HepG2 (cell line): ENCODE measurements around the gene ABHD17B. TPM values are rescaled to one million over a fixed set of nuclear protein-coding genes. Genes with fewer than 3 reads are reported as not detected.

Experiments
- ATAC-seq: fragments of 200-7000 bp; cut with Tn5 transposase; 3 replicates; pipeline ENCODE4 v1.9.1; 2020; ENCODE audit warnings: mild to moderate bottlenecking, moderate library complexity
- BruUV-seq: library from RNA; stranded (reverse); fragments of 400-500 nt; replicated peaks from 2 replicates; lab custom pipeline; 2021; lab: Mats Ljungman, UMichigan
- CTCF ChIA-PET: fragments of 300-600 bp; formaldehyde crosslinking; extraction: SDS; loops from one replicate; lab custom pipeline; 2021; ENCODE audit warnings: low total read pairs, inconsistent platforms, low intra/inter-chr PET ratio; lab: Yijun Ruan, JAX
- POLR2A ChIA-PET: fragments of 350-600 bp; sonication (Branson Sonifier 250); formaldehyde crosslinking; loops from one replicate; lab custom pipeline; 2020; ENCODE audit warnings: antibody characterized with exemption, inconsistent platforms; lab: Yijun Ruan, JAX
- DNase-seq: peaks from one replicate; pipeline ENCODE4 v3.0.0-alpha.2; 2015; ENCODE audit warnings: low spot score
- FAIRE-seq: peaks from 3 replicates; lab custom pipeline; 2011; peaks lifted over from hg19 to GRCh38; lab: Jason Lieb, UNC
- H2AFZ ChIP-seq: one replicate; pipeline ENCODE4 v1.6.1; 2011; ENCODE audit warnings: low read length, inconsistent platforms
- H3K27ac ChIP-seq: fragments of 300-600 bp; 3 replicates; pipeline ENCODE4 v1.8.0; 2011; ENCODE audit warnings: mixed run types, mild to moderate bottlenecking, mixed read lengths, low read length, inconsistent platforms; ENCODE audit not compliant: insufficient read depth; ENCODE audit errors: extremely low read length
- H3K27me3 ChIP-seq, 2 experiments: fragments of 200-600 bp in 1 of 2; 2 replicates in 1 of 2; 3 replicates in 1 of 2; pipeline versions ENCODE4 v1.6.0 to v1.8.0; 2011; ENCODE audit warnings: low read length in 2 of 2, mild to moderate bottlenecking in 2 of 2, moderate library complexity in 2 of 2, inconsistent platforms in 1 of 2; ENCODE audit not compliant: insufficient read depth in 2 of 2, control insufficient read depth in 1 of 2
- H3K36me3 ChIP-seq, 2 experiments: fragments of 200-600 bp in 1 of 2; replicated peaks in 1 of 2; 2 replicates in 1 of 2; 3 replicates in 1 of 2; pipeline versions ENCODE4 v1.5.1 to v1.8.0; 2011; ENCODE audit warnings: low read length in 2 of 2, inconsistent platforms in 1 of 2; ENCODE audit not compliant: insufficient read depth in 2 of 2, control insufficient read depth in 1 of 2
- H3K4me1 ChIP-seq: 2 replicates; pipeline ENCODE4 v1.5.1; 2012; ENCODE audit warnings: low read length, inconsistent platforms; ENCODE audit not compliant: insufficient read depth
- H3K4me2 ChIP-seq: 2 replicates; pipeline ENCODE4 v1.6.0; 2011; ENCODE audit warnings: low read depth, low read length, inconsistent platforms
- H3K4me3 ChIP-seq, 3 experiments: fragments of 200-600 bp in 1 of 3; sonication (generic), shearing (Covaris generic) in 1 of 3; replicated peaks in 1 of 3; 2 replicates each; pipeline ENCODE4 v1.5.1; 2011 to 2016; ENCODE audit warnings: low read length in 3 of 3, inconsistent platforms in 2 of 3, low read depth in 2 of 3, mild to moderate bottlenecking in 2 of 3, control low read depth in 1 of 3, mixed read lengths in 1 of 3; ENCODE audit not compliant: insufficient read depth in 1 of 3
- H3K79me2 ChIP-seq: one replicate; pipeline ENCODE4 v1.6.1; 2011; ENCODE audit warnings: low read length, inconsistent platforms; ENCODE audit not compliant: insufficient read depth
- H3K9ac ChIP-seq: 2 replicates; pipeline ENCODE4 v1.6.0; 2011; ENCODE audit warnings: mild to moderate bottlenecking, low read depth, low read length, inconsistent platforms; ENCODE audit not compliant: insufficient read depth
- H3K9me3 ChIP-seq: 2 replicates; pipeline ENCODE4 v1.5.1; 2012; ENCODE audit warnings: mild to moderate bottlenecking, low read length
- H4K20me1 ChIP-seq: 2 replicates; pipeline ENCODE4 v1.6.0; 2011; ENCODE audit warnings: inconsistent platforms, mild to moderate bottlenecking, low read length, moderate library complexity; ENCODE audit not compliant: insufficient read depth
- HOXD1 ChIP-seq: sonication (generic); formaldehyde crosslinking; IDR thresholded peaks from 2 replicates; pipeline ENCODE4 v1.5.0; 2020; ENCODE audit warnings: missing genetic modification reagents
- KLF11 ChIP-seq: IDR thresholded peaks from 2 replicates; pipeline ENCODE4 v1.6.1; 2016; ENCODE audit warnings: missing compliant biosample characterization
- MAFF ChIP-seq: IDR thresholded peaks from 2 replicates; pipeline ENCODE4 v1.6.1; 2011; ENCODE audit warnings: low read depth, low read length, improper control_type of control experiment
- NFKBIZ ChIP-seq: IDR thresholded peaks from 2 replicates; pipeline ENCODE4 v1.6.1; 2018; ENCODE audit warnings: missing genetic modification reagents, missing compliant biosample characterization
- RFXANK ChIP-seq: IDR thresholded peaks from 2 replicates; pipeline ENCODE4 v1.6.1; 2016
- SSRP1 ChIP-seq: IDR thresholded peaks from 2 replicates; pipeline ENCODE4 v1.6.1; 2016; ENCODE audit warnings: control low read depth
- WGBS: methylation state at CpG from one replicate; pipeline ENCODE4 v1.1.6; 2017; ENCODE audit warnings: low lambda C conversion rate; 5-methylcytosine and 5-hydroxymethylcytosine counted together
- in situ Hi-C: cut with HindIII; loops from 2 replicates; pipeline ENCODE4 v1.10.0; 2017; ENCODE audit warnings: low pct_unique_long_range_greater_than_20kb; ENCODE audit not compliant: extremely low pct_ligation_motif_present
- intact Hi-C: fragments of 100-400 bp; cut with micrococcal nuclease; formaldehyde crosslinking; loops from one replicate; pipeline ENCODE4 v1.10.0; 2022; ENCODE audit not compliant: unreplicated experiment
- polyA plus RNA-seq, 8 experiments: library from polyadenylated mRNA; depleted of rRNA in 3 of 8; stranded (reverse) in 7 of 8; unstranded in 1 of 8; fragments of >200 nt; fragmentation: Illumina TruSeq in 4 of 8; extraction: Trizol in 4 of 8; gene quantifications; 2 replicates each; pipeline versions ENCODE4 v1.2.1 to v1.2.3, GENCODE V29; 2011 to 2016; ENCODE audit warnings: low read depth in 4 of 8, missing spikeins in 1 of 8, mixed read lengths in 1 of 8; ENCODE audit not compliant: insufficient read depth in 1 of 8
- total RNA-seq, 5 experiments: library from RNA; depleted of rRNA; stranded (reverse); fragments of >200 nt; fragmentation: Illumina TruSeq; extraction: Trizol; gene quantifications; 2 replicates each; pipeline ENCODE4 v1.2.3, GENCODE V29; 2016; ENCODE audit warnings: low read depth in 1 of 5
- TF ChIP-seq, protein P1 (sequence below): sonication (generic); formaldehyde crosslinking; IDR thresholded peaks from 2 replicates; pipeline ENCODE4 v1.5.1; 2020; ENCODE audit warnings: mild to moderate bottlenecking, missing genetic modification reagents, borderline replicate concordance

ABHD17B gene
- total and polyA plus RNA-seq, 2 of the 13 experiments (the other 11 are each of a cell fraction or from before 2014, with no cell fraction given): 11.3 to 22.0 TPM

DNA sequence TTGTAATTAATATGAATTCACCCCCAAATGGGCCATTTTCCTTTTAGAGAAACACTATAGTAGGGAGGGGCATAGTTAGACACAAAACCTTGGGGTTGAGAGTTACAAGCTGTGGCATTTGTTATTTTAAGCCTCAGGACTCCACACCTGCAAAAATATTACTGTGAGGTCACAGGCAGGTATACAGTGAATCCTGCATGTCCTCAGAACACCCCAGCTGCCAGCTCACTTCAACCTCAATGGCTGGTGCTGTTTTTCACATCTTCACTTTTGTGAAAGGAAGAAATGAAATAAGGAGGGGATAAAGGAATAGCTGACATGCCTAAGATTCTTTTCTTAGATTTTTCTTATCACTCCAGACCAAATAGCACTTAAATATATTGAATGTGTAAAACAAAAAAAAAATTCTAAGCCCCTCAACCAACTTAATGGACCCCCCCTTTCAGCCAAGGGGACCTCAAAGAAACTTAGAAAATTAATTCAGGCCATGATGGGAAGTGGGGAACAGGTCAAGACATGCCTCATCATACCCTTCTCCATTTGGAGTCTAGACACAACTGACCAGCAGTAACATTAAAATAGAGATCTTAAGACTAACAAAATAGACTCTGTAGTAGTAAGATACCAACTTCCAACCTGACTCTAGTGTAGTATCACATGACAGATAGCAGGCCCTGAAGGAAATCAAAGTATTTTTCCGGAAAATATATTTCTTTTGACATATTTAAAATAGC lies 9.6 kb upstream of the ABHD17B start:
- Histone ChIP-seq H3K9me3 (no peaks in the 10 kb centered on the region), H3K9ac (no peak overlapping the region), H3K27me3 (no peaks in the 10 kb centered on the region), H3K4me1 (peaks cover 17% of the 10 kb centered on the region), H2AFZ (no peak overlapping the region), H3K36me3 (peaks cover 0 to 6% of the 10 kb centered on the region in 2 experiments; a peak in 1 of 5 replicates), H4K20me1 (no peaks in the 10 kb centered on the region), H3K27ac (no peak overlapping the region), H3K79me2 (peaks cover 59% of the 10 kb centered on the region), H3K4me2 (no peak overlapping the region), H3K4me3 (no peak overlapping the region)
- ChIA-PET CTCF (no interaction called here), POLR2A (interaction anchor here (1.1 kb wide), 1 partner anchor 9 kb away, joined by 5 read pairs; the partner anchor contains the start of genes ABHD17B and C9orf85)
- no peak for TF ChIP-seq RFXANK (CRISPR knock-in tag)
- no peak for TF ChIP-seq MAFF
- no peak for TF ChIP-seq NFKBIZ (CRISPR knock-in tag)
- TF ChIP-seq KLF11: no peak
- no peak for TF ChIP-seq SSRP1
- TF ChIP-seq HOXD1 (CRISPR knock-in tag): no peak
- TF ChIP-seq, protein P1, sequence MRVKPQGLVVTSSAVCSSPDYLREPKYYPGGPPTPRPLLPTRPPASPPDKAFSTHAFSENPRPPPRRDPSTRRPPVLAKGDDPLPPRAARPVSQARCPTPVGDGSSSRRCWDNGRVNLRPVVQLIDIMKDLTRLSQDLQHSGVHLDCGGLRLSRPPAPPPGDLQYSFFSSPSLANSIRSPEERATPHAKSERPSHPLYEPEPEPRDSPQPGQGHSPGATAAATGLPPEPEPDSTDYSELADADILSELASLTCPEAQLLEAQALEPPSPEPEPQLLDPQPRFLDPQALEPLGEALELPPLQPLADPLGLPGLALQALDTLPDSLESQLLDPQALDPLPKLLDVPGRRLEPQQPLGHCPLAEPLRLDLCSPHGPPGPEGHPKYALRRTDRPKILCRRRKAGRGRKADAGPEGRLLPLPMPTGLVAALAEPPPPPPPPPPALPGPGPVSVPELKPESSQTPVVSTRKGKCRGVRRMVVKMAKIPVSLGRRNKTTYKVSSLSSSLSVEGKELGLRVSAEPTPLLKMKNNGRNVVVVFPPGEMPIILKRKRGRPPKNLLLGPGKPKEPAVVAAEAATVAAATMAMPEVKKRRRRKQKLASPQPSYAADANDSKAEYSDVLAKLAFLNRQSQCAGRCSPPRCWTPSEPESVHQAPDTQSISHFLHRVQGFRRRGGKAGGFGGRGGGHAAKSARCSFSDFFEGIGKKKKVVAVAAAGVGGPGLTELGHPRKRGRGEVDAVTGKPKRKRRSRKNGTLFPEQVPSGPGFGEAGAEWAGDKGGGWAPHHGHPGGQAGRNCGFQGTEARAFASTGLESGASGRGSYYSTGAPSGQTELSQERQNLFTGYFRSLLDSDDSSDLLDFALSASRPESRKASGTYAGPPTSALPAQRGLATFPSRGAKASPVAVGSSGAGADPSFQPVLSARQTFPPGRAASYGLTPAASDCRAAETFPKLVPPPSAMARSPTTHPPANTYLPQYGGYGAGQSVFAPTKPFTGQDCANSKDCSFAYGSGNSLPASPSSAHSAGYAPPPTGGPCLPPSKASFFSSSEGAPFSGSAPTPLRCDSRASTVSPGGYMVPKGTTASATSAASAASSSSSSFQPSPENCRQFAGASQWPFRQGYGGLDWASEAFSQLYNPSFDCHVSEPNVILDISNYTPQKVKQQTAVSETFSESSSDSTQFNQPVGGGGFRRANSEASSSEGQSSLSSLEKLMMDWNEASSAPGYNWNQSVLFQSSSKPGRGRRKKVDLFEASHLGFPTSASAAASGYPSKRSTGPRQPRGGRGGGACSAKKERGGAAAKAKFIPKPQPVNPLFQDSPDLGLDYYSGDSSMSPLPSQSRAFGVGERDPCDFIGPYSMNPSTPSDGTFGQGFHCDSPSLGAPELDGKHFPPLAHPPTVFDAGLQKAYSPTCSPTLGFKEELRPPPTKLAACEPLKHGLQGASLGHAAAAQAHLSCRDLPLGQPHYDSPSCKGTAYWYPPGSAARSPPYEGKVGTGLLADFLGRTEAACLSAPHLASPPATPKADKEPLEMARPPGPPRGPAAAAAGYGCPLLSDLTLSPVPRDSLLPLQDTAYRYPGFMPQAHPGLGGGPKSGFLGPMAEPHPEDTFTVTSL (CRISPR knock-in tag): no peak
- ATAC-seq (no peak), DNase-seq (no peak), FAIRE-seq (no peak)
- in situ Hi-C loops: no loop called here
- WGBS: 100% methylated on average over 1 of the region's 1 CpG
- intact Hi-C loops: no loop called here
- no TSS peak for BruUV-seq
